Common myeloid progenitor, CD34-positive (primary cell): ENCODE measurements around the gene SPG7.
A peak's percentile ranks its signal among the peaks of the same experiment; 100 is the strongest.

Experiments used
- CTCF ChIA-PET: fragments of 350-600 bp; sonication (Branson Sonifier 250); formaldehyde crosslinking; loops from one replicate; lab custom pipeline; 2021; ENCODE audit warnings: antibody characterized with exemption; lab: Charles Lee
- POLR2A ChIA-PET: fragments of 350-600 bp; sonication (Branson Sonifier 250); formaldehyde crosslinking; loops from one replicate; lab custom pipeline; 2021; ENCODE audit warnings: antibody characterized with exemption; lab: Charles Lee
- DNase-seq, 3 donors: peaks; one replicate each; pipeline versions ENCODE4 v3.0.0 to v3.0.0-alpha.2; 2013
- H3K27ac ChIP-seq, 2 experiments: 1 replicate in 1 of 2; 2 replicates in 1 of 2; pipeline ENCODE4 v1.7.0; 2013; ENCODE audit warnings: inconsistent platforms in 2 of 2, low read length in 2 of 2, mild to moderate bottlenecking in 2 of 2, low read depth in 1 of 2, moderate library complexity in 1 of 2; ENCODE audit not compliant: severe bottlenecking in 2 of 2, insufficient read depth in 1 of 2, poor library complexity in 1 of 2
- H3K27me3 ChIP-seq, 5 experiments: replicated peaks in 2 of 5; 1 replicate in 3 of 5; 2 replicates in 2 of 5; pipeline versions ENCODE4 v1.6.1 to v1.7.0; 2013; ENCODE audit warnings: low read length in 4 of 5, mild to moderate bottlenecking in 2 of 5, moderate library complexity in 2 of 5, inconsistent platforms in 1 of 5; ENCODE audit not compliant: insufficient read depth in 5 of 5, control insufficient read depth in 4 of 5
- H3K36me3 ChIP-seq, 4 experiments: 1 replicate in 2 of 4; 2 replicates in 2 of 4; pipeline versions ENCODE4 v1.6.1 to v1.7.0; 2013; ENCODE audit warnings: low read length in 3 of 4, control low read depth in 1 of 4, mild to moderate bottlenecking in 1 of 4; ENCODE audit not compliant: control insufficient read depth in 4 of 4, insufficient read depth in 4 of 4
- H3K4me1 ChIP-seq, 4 experiments: 1 replicate in 3 of 4; 2 replicates in 1 of 4; pipeline versions ENCODE4 v1.6.1 to v1.7.1; 2013; ENCODE audit warnings: low read length in 3 of 4, mild to moderate bottlenecking in 3 of 4, control low read depth in 1 of 4, inconsistent platforms in 1 of 4, moderate library complexity in 1 of 4; ENCODE audit not compliant: control insufficient read depth in 4 of 4, insufficient read depth in 4 of 4; ENCODE audit errors: control extremely low read depth in 1 of 4
- H3K4me3 ChIP-seq, 7 experiments: 1 replicate in 4 of 7; 2 replicates in 3 of 7; pipeline versions ENCODE4 v1.5.1 to v1.7.0; 2013; ENCODE audit warnings: mild to moderate bottlenecking in 7 of 7, low read length in 6 of 7, moderate library complexity in 6 of 7, inconsistent platforms in 2 of 7, low read depth in 2 of 7, control low read depth in 1 of 7; ENCODE audit not compliant: insufficient read depth in 4 of 7, control insufficient read depth in 1 of 7; ENCODE audit errors: extremely low read depth in 1 of 7
- H3K9me3 ChIP-seq, 5 experiments: 1 replicate in 4 of 5; 2 replicates in 1 of 5; pipeline versions ENCODE4 v1.6.1 to v1.7.1; 2013; ENCODE audit warnings: low read length in 4 of 5, mild to moderate bottlenecking in 2 of 5, inconsistent platforms in 1 of 5, low read depth in 1 of 5, moderate library complexity in 1 of 5; ENCODE audit not compliant: control insufficient read depth in 4 of 5, insufficient read depth in 2 of 5; ENCODE audit errors: control extremely low read depth in 1 of 5
- WGBS: methylation state at CpG from one replicate; pipeline ENCODE4 v1.1.5; 2013; ENCODE audit not compliant: insufficient coverage; 5-methylcytosine and 5-hydroxymethylcytosine counted together

SPG7 gene

DNA sequence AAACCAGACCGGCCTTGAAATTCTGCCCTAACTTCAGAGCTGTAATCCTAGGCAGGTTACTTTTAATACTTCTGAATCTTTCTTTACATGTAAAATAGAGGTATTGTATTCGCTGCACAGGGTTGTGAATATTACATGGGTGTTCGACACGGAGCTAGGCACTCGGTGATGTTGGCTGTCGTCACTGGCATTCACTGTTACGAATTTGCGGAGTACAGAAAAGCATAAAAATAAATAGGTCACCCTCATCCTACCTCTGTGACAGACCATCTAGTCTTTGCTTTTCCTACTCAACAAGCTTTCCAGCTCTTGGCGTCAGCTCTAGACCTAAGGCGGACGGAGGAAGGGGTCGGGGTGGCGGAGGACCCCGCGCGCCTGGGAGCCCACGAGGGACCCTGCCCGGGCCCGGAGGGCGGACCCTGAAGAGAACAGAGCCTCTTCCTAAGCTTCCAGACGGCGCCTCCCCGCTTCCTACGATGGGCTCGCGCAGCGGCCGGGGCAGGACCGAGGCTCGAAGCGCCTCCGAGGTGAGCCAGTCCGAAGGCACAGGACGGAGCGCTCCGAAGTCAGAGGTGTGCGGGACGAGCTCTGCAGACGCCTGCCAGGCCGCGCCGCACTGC, 879 bp upstream of the SPG7 start:
- Histone ChIP-seq H3K9me3 (no peaks in the 10 kb centered on the region), H3K4me1 (peaks cover 8 to 54% (median 43%) of the 10 kb centered on the region in 4 experiments), H3K27ac (peak overlapping the region; percentile 77 to 93), H3K4me3 (peak overlapping the region; percentile 40 to 90 (median 84)), H3K27me3 (no peaks in the 10 kb centered on the region), H3K36me3 (peaks cover 1 to 18% (median 12%) of the 10 kb centered on the region in 4 experiments)
- ChIA-PET CTCF (interaction anchor here (0.9 to 2.9 kb wide), 11 partner anchors 8 to 288 kb away, joined by 3 to 16 read pairs (median 4); no protein-coding TSS in a partner anchor), POLR2A (interaction anchor here (0.8 to 1.6 kb wide), 2 partner anchors 13 to 18 kb away, joined by 3 to 10 read pairs; no protein-coding TSS in a partner anchor)
- DNase-seq = no peak
- WGBS = 9% methylated on average over 37 of the region's 42 CpGs

DNA sequence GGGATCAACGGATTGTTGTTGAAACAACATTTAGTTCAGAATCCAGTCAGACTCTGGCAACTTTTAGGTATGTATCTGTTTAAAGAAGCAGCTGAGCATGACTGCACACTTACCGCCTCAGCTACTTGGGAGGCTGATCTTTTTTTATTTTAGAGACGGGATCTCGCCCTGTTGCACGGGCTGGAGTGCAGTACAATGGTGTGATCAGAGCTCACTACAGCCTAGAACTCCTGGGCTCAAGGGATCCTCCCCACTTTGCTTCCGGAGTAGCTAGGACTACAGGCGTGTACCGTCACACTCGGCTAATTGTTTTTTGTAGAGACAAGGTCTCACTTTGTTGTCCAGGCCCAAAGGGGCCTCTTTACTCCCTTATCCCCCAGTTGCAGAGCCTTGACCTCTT, 2.3 kb downstream of the SPG7 start:
- 100% methylated on average over 7 of the region's 9 CpGs for WGBS
- DNase-seq = no peak
- H3K27me3 ChIP-seq = no peaks in the 10 kb centered on the region
- peaks cover 10 to 36% (median 25%) of the 10 kb centered on the region in 4 experiments for H3K36me3 ChIP-seq
- no peak overlapping the region for H3K4me3 ChIP-seq
- H3K4me1 ChIP-seq = peaks cover 8 to 47% (median 36%) of the 10 kb centered on the region in 4 experiments
- peak overlapping the region in 1 of 2 experiments; percentile 60 for H3K27ac ChIP-seq
- no peaks in the 10 kb centered on the region for H3K9me3 ChIP-seq
- CTCF ChIA-PET = interaction anchor here (0.8 to 3.0 kb wide), 7 partner anchors 24 to 184 kb away, joined by 3 to 12 read pairs (median 4); no protein-coding TSS in a partner anchor
- POLR2A ChIA-PET = no interaction called here

DNA sequence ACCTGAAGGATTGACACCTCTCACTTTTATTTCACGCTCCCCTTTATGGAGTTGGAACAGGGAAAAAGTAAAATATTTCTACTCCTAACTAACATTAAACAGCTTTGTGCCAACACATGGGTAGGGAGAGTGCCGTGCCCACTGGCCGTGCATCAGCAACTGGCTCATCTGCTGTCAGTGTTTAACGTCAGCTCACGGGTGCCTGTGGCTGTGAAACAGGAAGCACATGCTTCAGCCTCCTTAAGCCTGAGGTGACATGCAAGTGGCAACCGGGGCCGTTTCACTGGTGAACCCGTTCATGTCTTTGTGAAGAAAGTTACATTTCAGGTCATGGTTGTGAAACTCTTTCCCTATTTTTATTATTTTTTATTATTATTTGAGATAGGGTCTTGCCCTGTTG, 3.2 kb downstream of the SPG7 start:
- DNase-seq = peak; percentile 39 to 82 (median 77)
- Histone ChIP-seq H3K36me3 (peaks cover 10 to 40% (median 25%) of the 10 kb centered on the region in 4 experiments), H3K27ac (peak overlapping the region; percentile 47 to 60), H3K4me1 (peaks cover 3 to 39% (median 28%) of the 10 kb centered on the region in 4 experiments), H3K27me3 (no peaks in the 10 kb centered on the region), H3K4me3 (no peak overlapping the region), H3K9me3 (no peaks in the 10 kb centered on the region)
- CTCF ChIA-PET = interaction anchor here (1.0 to 2.6 kb wide), 11 partner anchors 14 to 178 kb away, joined by 3 to 7 read pairs (median 3); no protein-coding TSS in a partner anchor
- POLR2A ChIA-PET = interaction anchor here (0.6 kb wide), 2 partner anchors 79 to 184 kb away, joined by 3 to 4 read pairs; no protein-coding TSS in a partner anchor
- 17% methylated on average over 4 of the region's 8 CpGs for WGBS

DNA sequence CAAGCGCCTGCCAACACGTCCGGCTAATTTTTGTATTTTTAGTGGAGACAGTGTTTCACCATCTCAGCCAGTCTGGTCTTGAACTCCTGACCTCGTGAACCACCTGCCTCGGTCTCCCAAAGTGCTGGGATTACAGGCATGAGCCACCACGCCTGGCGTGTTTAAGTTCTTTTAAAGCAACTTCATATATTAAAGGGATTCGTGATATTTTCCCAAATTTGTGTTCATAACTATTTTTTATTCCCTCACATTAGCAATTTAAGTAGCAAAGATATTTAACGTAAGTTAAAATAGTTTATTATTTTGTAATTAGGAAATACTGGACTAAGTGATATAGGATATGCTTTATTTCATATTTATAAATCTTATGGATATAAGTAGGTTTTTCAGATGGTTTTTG, 4.2 kb downstream of the SPG7 start:
- DNase-seq = no peak
- WGBS = 95% methylated on average over 7 of the region's 9 CpGs
- CTCF ChIA-PET = interaction anchor here (1.1 to 2.6 kb wide), 7 partner anchors 13 to 180 kb away, joined by 3 to 7 read pairs (median 3); no protein-coding TSS in a partner anchor
- Histone ChIP-seq H3K4me1 (peaks cover 0 to 29% (median 17%) of the 10 kb centered on the region in 4 experiments), H3K9me3 (peaks cover 0 to 2% (median 0%) of the 10 kb centered on the region in 5 experiments), H3K36me3 (peaks cover 13 to 48% (median 32%) of the 10 kb centered on the region in 4 experiments), H3K27ac (no peak overlapping the region), H3K4me3 (no peak overlapping the region), H3K27me3 (no peaks in the 10 kb centered on the region)
- POLR2A ChIA-PET = no interaction called here

DNA sequence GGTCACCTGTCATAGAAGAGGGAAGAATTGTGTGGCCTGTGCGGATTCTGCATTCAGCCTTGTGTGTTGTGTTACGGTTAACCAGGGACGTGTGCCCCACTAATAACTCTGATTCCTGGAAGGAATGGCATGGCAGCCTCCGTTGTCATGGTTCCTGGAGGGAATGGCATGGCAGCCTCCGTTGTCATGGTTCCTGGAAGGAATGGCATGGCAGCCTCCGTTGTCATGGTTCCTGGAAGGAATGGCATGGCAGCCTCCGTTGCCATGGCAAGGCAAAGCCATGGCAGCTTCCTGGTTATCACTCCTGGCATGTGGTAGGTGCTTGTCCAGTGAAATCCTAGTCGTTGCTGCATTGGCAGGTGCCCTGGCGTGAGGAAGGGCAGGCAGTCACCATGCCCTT, 8.9 kb downstream of the SPG7 start:
- 86% methylated on average over 9 of the region's 9 CpGs for WGBS

DNA sequence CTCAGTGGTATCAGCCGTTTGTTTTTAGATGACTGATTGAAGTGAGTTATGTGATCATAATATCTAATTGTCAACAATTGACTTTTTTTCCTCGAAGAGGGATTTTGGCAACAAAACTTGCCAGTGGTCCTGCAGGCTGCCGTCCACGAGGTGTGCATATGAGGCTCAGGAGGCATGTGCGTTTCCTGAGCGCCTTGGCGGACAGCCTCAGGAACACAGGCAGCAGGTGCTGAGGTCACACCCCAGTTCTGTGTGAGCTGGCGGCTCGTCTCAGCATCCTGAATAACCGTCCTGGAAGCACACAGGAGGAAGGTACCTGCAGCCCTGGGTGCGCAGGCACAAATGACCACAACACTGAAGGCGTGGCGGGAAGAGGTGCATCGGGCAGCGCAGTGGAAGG, 11.7 kb downstream of the SPG7 start:
- peaks cover 12 to 80% (median 56%) of the 10 kb centered on the region in 4 experiments for H3K36me3 ChIP-seq

More for the DNA sequence above, 8.9 kb downstream of the SPG7 start:
- no peaks in the 10 kb centered on the region for H3K27me3 ChIP-seq
- no peak overlapping the region for H3K4me3 ChIP-seq
- ChIA-PET CTCF (interaction anchor here (1.2 to 1.7 kb wide), 3 partner anchors 8 to 182 kb away, joined by 3 read pairs; partner anchors contain the start of gene SPG7), POLR2A (interaction anchor here (0.6 kb wide), 1 partner anchor 21 kb away, joined by 8 read pairs; no protein-coding TSS in a partner anchor)
- no peak overlapping the region for H3K27ac ChIP-seq
- H3K36me3 ChIP-seq = peaks cover 21 to 73% (median 52%) of the 10 kb centered on the region in 4 experiments
- H3K9me3 ChIP-seq = peaks cover 0 to 8% (median 5%) of the 10 kb centered on the region in 5 experiments
- no peaks in the 10 kb centered on the region for H3K4me1 ChIP-seq
- no peak for DNase-seq

More for the DNA sequence above, 11.7 kb downstream of the SPG7 start:
- WGBS = 87% methylated on average over 10 of the region's 15 CpGs
- ChIA-PET POLR2A (no interaction called here), CTCF (no interaction called here)
- Histone ChIP-seq H3K27me3 (no peaks in the 10 kb centered on the region), H3K4me3 (no peak overlapping the region), H3K9me3 (peaks cover 0 to 8% (median 5%) of the 10 kb centered on the region in 5 experiments), H3K4me1 (peaks cover 0 to 4% (median 0%) of the 10 kb centered on the region in 4 experiments), H3K27ac (no peak overlapping the region)
- no peak for DNase-seq
